Natural killer cell (primary cell): ENCODE measurements around the gene GGN. TPM values are rescaled to one million over a fixed set of nuclear protein-coding genes. Genes with fewer than 3 reads are reported as not detected.

Experiments used
- ATAC-seq, 3 donors: fragments of 150-1000 bp in 2 of 3; fragments of 200-7000 bp in 1 of 3; cut with Tn5 transposase; 1 replicate in 1 of 3; 2 replicates in 2 of 3; pipeline ENCODE4 v1.10.0; 2021; ENCODE audit warnings: mild to moderate bottlenecking in 2 of 3, moderate library complexity in 2 of 3
- DNase-seq, 2 donors: peaks; one replicate each; pipeline versions ENCODE4 v3.0.0 to v3.0.0-alpha.2; 2013 to 2021; ENCODE audit warnings: mixed read lengths in 1 of 2
- H3K27ac ChIP-seq: one replicate; pipeline ENCODE4 v1.5.1; 2013; ENCODE audit warnings: mild to moderate bottlenecking, low read length
- H3K27me3 ChIP-seq: one replicate; pipeline ENCODE4 v1.6.1; 2013; ENCODE audit warnings: low read length; ENCODE audit not compliant: control insufficient read depth, insufficient read depth
- H3K36me3 ChIP-seq: one replicate; pipeline ENCODE4 v1.6.1; 2013; ENCODE audit warnings: low read length; ENCODE audit not compliant: control insufficient read depth, insufficient read depth
- H3K4me1 ChIP-seq: one replicate; pipeline ENCODE4 v1.6.1; 2013; ENCODE audit warnings: low read length; ENCODE audit not compliant: control insufficient read depth, insufficient read depth
- H3K4me3 ChIP-seq: one replicate; pipeline ENCODE4 v1.5.1; 2013; ENCODE audit warnings: low read length
- H3K9me3 ChIP-seq: one replicate; pipeline ENCODE4 v1.6.1; 2013; ENCODE audit warnings: low read length; ENCODE audit not compliant: control insufficient read depth, insufficient read depth
- H3K27ac Mint-ChIP-seq, 2 donors: one replicate each; pipeline ENCODE4 v1.8.0; 2022; ENCODE audit warnings: mild to moderate bottlenecking in 2 of 2, mixed read lengths in 2 of 2, moderate library complexity in 1 of 2
- H3K27me3 Mint-ChIP-seq, 2 donors: one replicate each; pipeline ENCODE4 v1.8.0; 2022; ENCODE audit warnings: low read depth in 2 of 2, mixed read lengths in 2 of 2
- H3K36me3 Mint-ChIP-seq: one replicate; pipeline ENCODE4 v1.8.0; 2022; ENCODE audit warnings: mixed read lengths
- H3K4me1 Mint-ChIP-seq, 2 donors: one replicate each; pipeline ENCODE4 v1.8.0; 2022; ENCODE audit warnings: mixed read lengths in 2 of 2
- H3K4me3 Mint-ChIP-seq: one replicate; pipeline ENCODE4 v1.8.0; 2022; ENCODE audit warnings: mild to moderate bottlenecking, moderate library complexity, mixed read lengths
- H3K9me3 Mint-ChIP-seq, 2 donors: one replicate each; pipeline ENCODE4 v1.8.0; 2022; ENCODE audit warnings: mixed read lengths in 2 of 2
- CTCF ChIP-seq: fragments of 200-600 bp; IDR thresholded peaks from one replicate; pipeline ENCODE4 v1.8.0; 2022; ENCODE audit warnings: antibody characterized with exemption
- WGBS: methylation state at CpG from one replicate; pipeline ENCODE4 v1.1.7; 2013; ENCODE audit warnings: missing lambda C conversion rate; ENCODE audit not compliant: insufficient coverage; 5-methylcytosine and 5-hydroxymethylcytosine counted together
- intact Hi-C: fragments of 100-400 bp; cut with micrococcal nuclease; formaldehyde crosslinking; loops from one replicate; pipeline ENCODE4 v1.14.2; 2022
- total RNA-seq, 4 donors: library from RNA; stranded (reverse); fragments of 120-200 nt in 1 of 4; gene quantifications; one replicate each; pipeline versions ENCODE4 v1.2.3 to v1.2.4, GENCODE V29; 2013 to 2022

The GGN gene
- total RNA-seq, 3 donors from 2014 or later (not counting 1 experiment from before 2014, with no cell fraction given) = not detected

GRCh38 chr19:38433268-38433733 lies 45.5 kb upstream of the GGN start, which contains the start of gene RYR1:
TSS of gene RYR1 (plus strand) at chr19:38433691. CDS start at chr19:38433830, 139 bp downstream.
- H3K27me3 ChIP-seq = peaks cover 14% of the 10 kb centered on the region
- DNase-seq (peak; percentile 23 to 45), ATAC-seq (peak; percentile 78 to 98 (median 92))
- Mint-ChIP-seq H3K27ac (no peak within 1 kb of the TSS), H3K4me1 (peaks cover 6 to 14% of the 10 kb centered on the region in 2 donors), H3K9me3 (no peaks in the 10 kb centered on the region), H3K27me3 (peaks cover 13 to 16% of the 10 kb centered on the region in 2 donors), H3K36me3 (no peaks in the 10 kb centered on the region), H3K4me3 (peak within 1 kb of the TSS; percentile 31)
- H3K36me3 ChIP-seq = no peaks in the 10 kb centered on the region
- H3K27ac ChIP-seq = no peak within 1 kb of the TSS
- WGBS = 25% methylated on average over 14 of the region's 20 CpGs
- no peak within 1 kb of the TSS for H3K4me3 ChIP-seq
- peaks cover 6% of the 10 kb centered on the region for H3K4me1 ChIP-seq
- intact Hi-C loops = no loop called here
- no peak for TF ChIP-seq CTCF
- no peaks in the 10 kb centered on the region for H3K9me3 ChIP-seq

DNA sequence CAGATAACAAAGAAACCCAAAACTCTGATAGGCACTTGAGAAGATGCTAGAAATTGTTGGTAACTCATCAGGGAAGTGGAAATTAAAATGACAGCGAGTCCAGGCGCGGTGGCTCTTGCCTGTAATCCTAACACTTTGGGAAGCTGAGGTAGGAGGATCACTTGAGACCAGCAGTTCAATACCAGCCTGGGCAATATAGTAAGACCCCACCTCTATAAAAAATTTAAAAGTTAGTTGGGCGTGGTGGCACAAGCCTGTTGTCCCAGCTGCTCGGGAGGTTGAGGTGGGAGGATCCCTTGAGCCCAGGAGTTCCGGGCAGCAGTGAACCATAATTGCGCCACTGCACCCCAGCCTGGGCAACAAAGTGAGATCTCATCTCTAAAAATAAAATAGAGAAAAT lies 43.1 kb upstream of the GGN start:
- Mint-ChIP-seq H3K4me1 (peaks cover 11 to 20% of the 10 kb centered on the region in 2 donors), H3K4me3 (no peak overlapping the region), H3K27ac (no peak overlapping the region), H3K36me3 (no peaks in the 10 kb centered on the region), H3K27me3 (peaks cover 13 to 16% of the 10 kb centered on the region in 2 donors), H3K9me3 (no peaks in the 10 kb centered on the region)
- DNase-seq (no peak), ATAC-seq (no peak)
- H3K27ac ChIP-seq = no peak overlapping the region
- peaks cover 14% of the 10 kb centered on the region for H3K27me3 ChIP-seq
- no peak for TF ChIP-seq CTCF
- 91% methylated on average over 6 of the region's 7 CpGs for WGBS
- H3K4me1 ChIP-seq = peaks cover 10% of the 10 kb centered on the region
- no peaks in the 10 kb centered on the region for H3K36me3 ChIP-seq
- H3K9me3 ChIP-seq = no peaks in the 10 kb centered on the region
- H3K4me3 ChIP-seq = no peak overlapping the region
- intact Hi-C loops = no loop called here

GRCh38 chr19:38429811-38430156 lies 42.0 kb upstream of the GGN start:
- no peak for TF ChIP-seq CTCF
- 91% methylated on average over 2 of the region's 2 CpGs for WGBS
- Mint-ChIP-seq H3K4me3 (no peak overlapping the region), H3K9me3 (no peaks in the 10 kb centered on the region), H3K27me3 (peaks cover 13 to 16% of the 10 kb centered on the region in 2 donors), H3K4me1 (peaks cover 11 to 27% of the 10 kb centered on the region in 2 donors), H3K36me3 (no peaks in the 10 kb centered on the region), H3K27ac (no peak overlapping the region)
- Histone ChIP-seq H3K27me3 (peaks cover 11% of the 10 kb centered on the region), H3K27ac (no peak overlapping the region), H3K4me1 (peaks cover 16% of the 10 kb centered on the region), H3K9me3 (no peaks in the 10 kb centered on the region), H3K4me3 (no peak overlapping the region), H3K36me3 (no peaks in the 10 kb centered on the region)
- DNase-seq (no peak), ATAC-seq (no peak)
- intact Hi-C loops = no loop called here
